Ascending aorta (tissue), 2 donors: ENCODE results near the gene CYP2C19. TPM values are rescaled to one million over a fixed set of nuclear protein-coding genes. Genes with fewer than 3 reads are reported as not detected.
"Not testable (repeated sequence)": the region's sequence is repeated elsewhere in the genome, so short reads cannot be mapped to it uniquely, and the experiment has no call there.

Experiments
- DNase-seq, 2 donors: peaks; one replicate each; pipeline ENCODE4 v3.0.0-alpha.2; 2019; ENCODE audit warnings: low spot score in 2 of 2
- H3K27ac ChIP-seq, 2 donors: fragments of 200-600 bp; sonication (generic); one replicate each; pipeline ENCODE4 v1.5.1; 2016 to 2017; ENCODE audit warnings: mild to moderate bottlenecking in 1 of 2
- H3K27me3 ChIP-seq: fragments of 200-600 bp; sonication (generic); one replicate; pipeline ENCODE4 v1.5.1; 2017
- H3K36me3 ChIP-seq, 2 donors: fragments of 200-600 bp; sonication (generic); one replicate each; pipeline ENCODE4 v1.5.1; 2016
- H3K4me1 ChIP-seq, 2 donors: fragments of 200-600 bp; sonication (generic); one replicate each; pipeline ENCODE4 v1.5.1; 2016 to 2017; ENCODE audit warnings: mild to moderate bottlenecking in 1 of 2
- H3K4me3 ChIP-seq, 2 donors: fragments of 200-600 bp; sonication (generic); one replicate each; pipeline ENCODE4 v1.5.1; 2016 to 2017; ENCODE audit warnings: mild to moderate bottlenecking in 1 of 2
- H3K9me3 ChIP-seq, 2 donors: fragments of 200-600 bp; sonication (generic); one replicate each; pipeline ENCODE4 v1.5.1; 2016
- CTCF ChIP-seq, 3 experiments: fragments of 200-600 bp in 2 of 3; fragments of 450-650 bp in 1 of 3; sonication (generic) in 2 of 3; IDR thresholded peaks; one replicate each; pipeline ENCODE4 v1.5.1; 2016 to 2019; ENCODE audit warnings: antibody characterized with exemption in 3 of 3, mild to moderate bottlenecking in 1 of 3, moderate library complexity in 1 of 3
- intact Hi-C: fragments of 100-400 bp; cut with DNase I; formaldehyde crosslinking; loops from one replicate; pipeline ENCODE4 v1.15.1; 2023
- total RNA-seq: library from RNA; depleted of rRNA; stranded (reverse); fragments of >200 nt; gene quantifications from one replicate; pipeline ENCODE4 v1.1.0, GENCODE V29; 2016

Gene CYP2C19
- total RNA-seq, 1 donor from 2014 or later, result not detected

- Histone ChIP-seq H3K4me3 (no peak overlapping the region), H3K9me3 (no peaks in the 10 kb centered on the region), H3K4me1 (no peaks in the 10 kb centered on the region), H3K36me3 (no peaks in the 10 kb centered on the region), H3K27ac (no peak overlapping the region), H3K27me3 (no peaks in the 10 kb centered on the region)
- intact Hi-C loops, result no loop called here
- TF ChIP-seq CTCF (IDR thresholded peaks at IDR 0.05), result no peak
- DNase-seq, result no peak
Observed at GRCh38 chr10:94785211-94785610, 22.7 kb downstream of the CYP2C19 start.

DNA sequence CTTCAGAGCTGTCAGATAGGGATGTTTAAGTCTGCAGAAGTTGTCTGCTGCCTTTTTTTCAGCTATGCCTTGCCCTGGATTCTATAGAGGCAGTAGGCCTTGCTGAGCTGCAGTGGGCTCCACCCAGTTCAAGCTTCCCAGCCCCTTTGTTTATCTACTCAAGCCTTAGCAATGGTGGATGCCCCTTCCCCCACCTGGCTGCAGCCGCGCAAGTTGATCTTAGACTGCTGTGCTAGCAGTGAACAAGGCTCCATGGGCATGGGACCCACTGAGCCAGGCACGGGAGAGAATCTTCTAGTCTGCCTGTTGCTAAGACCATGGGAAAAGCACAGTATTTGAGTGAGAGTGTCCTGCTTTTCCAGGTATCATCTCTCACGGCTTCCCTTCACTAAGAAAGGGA lies 38.1 kb downstream of the CYP2C19 start:
- DNase-seq, H3K9me3 ChIP-seq, intact Hi-C loops, H3K27me3 ChIP-seq, H3K4me3 ChIP-seq, H3K4me1 ChIP-seq, H3K27ac ChIP-seq, H3K36me3 ChIP-seq: not testable (repeated sequence)

DNA sequence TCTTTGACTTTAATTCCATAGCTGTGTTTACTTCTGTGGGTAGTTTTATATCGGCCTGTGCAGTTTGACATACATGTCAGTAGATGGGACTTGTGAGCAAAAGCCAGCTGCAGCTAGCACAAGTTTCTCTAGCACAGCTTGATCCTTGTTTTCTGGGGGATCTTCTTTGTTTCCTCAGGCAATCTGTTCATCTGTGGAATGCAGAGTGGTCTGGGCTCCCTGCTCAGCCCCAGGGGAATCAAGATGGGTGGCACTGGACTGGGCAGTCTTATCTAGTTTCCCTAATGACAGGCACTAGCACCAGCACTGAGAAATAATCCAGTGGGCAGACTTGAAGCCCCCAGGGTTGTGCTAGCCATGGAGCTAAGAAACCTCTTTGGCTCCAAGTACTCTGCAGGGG lies 40.8 kb downstream of the CYP2C19 start:
- DNase-seq, result no peak
- no peak for TF ChIP-seq CTCF (IDR thresholded peaks at IDR 0.05)
- no peaks in the 10 kb centered on the region for H3K36me3 ChIP-seq
- no peaks in the 10 kb centered on the region for H3K9me3 ChIP-seq
- no peaks in the 10 kb centered on the region for H3K4me1 ChIP-seq
- no peak overlapping the region for H3K27ac ChIP-seq
- H3K4me3 ChIP-seq, result no peak overlapping the region
- intact Hi-C loops, result no loop called here
- no peaks in the 10 kb centered on the region for H3K27me3 ChIP-seq

GRCh38 chr10:94830025-94830424 lies 67.5 kb downstream of the CYP2C19 start:
- H3K4me3 ChIP-seq, H3K27ac ChIP-seq, H3K27me3 ChIP-seq, H3K4me1 ChIP-seq, H3K36me3 ChIP-seq, DNase-seq, intact Hi-C loops, H3K9me3 ChIP-seq: not testable (repeated sequence)

DNA sequence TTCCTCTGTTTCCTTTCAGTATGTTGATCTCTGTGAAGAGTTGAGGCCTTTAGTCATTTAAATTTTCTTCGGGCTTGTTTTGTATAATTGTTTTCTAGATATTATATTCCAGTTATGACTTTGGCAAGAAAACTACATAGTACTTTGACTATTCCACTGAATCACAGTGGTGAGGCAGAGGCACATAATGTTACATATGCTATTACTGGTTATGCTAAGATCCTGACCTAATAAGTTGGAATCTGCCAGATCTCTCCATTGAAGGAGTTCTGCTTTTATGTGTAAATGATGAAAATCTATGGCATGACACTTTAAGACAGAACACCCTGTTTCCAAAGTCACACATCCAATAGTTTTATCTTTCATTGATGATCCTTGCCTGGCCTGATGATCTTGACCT lies 83.7 kb downstream of the CYP2C19 start:
- H3K9me3 ChIP-seq, result no peaks in the 10 kb centered on the region
- H3K4me1 ChIP-seq, result no peaks in the 10 kb centered on the region
- no peaks in the 10 kb centered on the region for H3K36me3 ChIP-seq
- no peak overlapping the region for H3K4me3 ChIP-seq
- no peak overlapping the region for H3K27ac ChIP-seq
- intact Hi-C loops, result no loop called here
- TF ChIP-seq CTCF (IDR thresholded peaks at IDR 0.05), result no peak
- H3K27me3 ChIP-seq, result no peaks in the 10 kb centered on the region
- no peak for DNase-seq

DNA sequence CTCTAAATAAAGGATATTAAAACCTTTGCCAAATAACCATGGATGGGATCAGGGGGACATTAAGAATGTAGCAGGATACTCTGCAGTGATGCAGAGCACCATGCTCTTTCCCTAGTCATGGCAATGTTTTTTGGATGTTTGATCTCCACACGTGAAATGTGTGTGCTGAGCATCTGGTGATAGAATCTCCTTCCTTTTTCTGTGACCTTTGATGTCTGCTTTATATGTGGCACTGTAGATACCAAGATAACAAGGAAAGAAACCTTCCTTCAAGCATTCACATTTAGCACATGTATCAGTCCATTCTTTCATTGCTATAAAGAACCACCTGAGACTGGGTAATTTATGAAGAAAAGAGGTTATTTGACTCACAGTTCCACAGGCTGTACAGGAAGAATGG lies 88.3 kb downstream of the CYP2C19 start:
- Histone ChIP-seq H3K27me3 (no peaks in the 10 kb centered on the region), H3K27ac (no peak overlapping the region), H3K4me1 (no peaks in the 10 kb centered on the region), H3K9me3 (no peaks in the 10 kb centered on the region), H3K4me3 (no peak overlapping the region), H3K36me3 (no peaks in the 10 kb centered on the region)
- no peak for TF ChIP-seq CTCF (IDR thresholded peaks at IDR 0.05)
- DNase-seq, result no peak
- intact Hi-C loops, result no loop called here

DNA sequence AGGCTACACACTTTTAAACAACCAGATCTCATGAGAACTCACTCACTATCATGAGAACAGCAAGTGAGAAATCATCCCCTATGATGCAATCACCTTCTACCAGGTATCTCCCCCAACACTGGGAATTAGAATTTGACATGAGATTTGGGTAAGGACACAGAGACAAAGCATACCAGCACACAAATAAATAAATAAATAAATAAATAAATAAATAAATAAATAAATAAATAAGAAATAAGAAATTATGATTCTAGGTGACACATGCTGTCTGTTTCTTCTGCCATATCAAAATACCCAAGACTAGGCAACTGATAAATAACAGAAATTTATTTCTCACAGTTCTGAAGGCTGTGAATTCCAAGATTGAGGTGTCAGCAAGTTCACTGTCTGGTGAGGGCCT lies 88.8 kb downstream of the CYP2C19 start:
- no peak for TF ChIP-seq CTCF (IDR thresholded peaks at IDR 0.05)

More for the DNA sequence above, 88.8 kb downstream of the CYP2C19 start:
- H3K9me3 ChIP-seq, result no peaks in the 10 kb centered on the region
- no peaks in the 10 kb centered on the region for H3K4me1 ChIP-seq
- H3K36me3 ChIP-seq, result no peaks in the 10 kb centered on the region
- intact Hi-C loops, result no loop called here
- H3K27ac ChIP-seq, result no peak overlapping the region
- H3K27me3 ChIP-seq, result no peaks in the 10 kb centered on the region
- DNase-seq, result no peak
- H3K4me3 ChIP-seq, result no peak overlapping the region
